BLaER1 treated with 17β-estradiol and CSF1 and Interleukin-3, amounts not matched to agents 10 nM and 100 nM (cell line): Measurements from ENCODE around the gene IVNS1ABP.
A peak's percentile ranks its signal among the peaks of the same experiment; 100 is the strongest.

Source experiments
- H3K27ac ChIP-seq, 11 experiments: shearing (Covaris generic); formaldehyde crosslinking; 2 replicates each; pipeline ENCODE4 v1.8.1; 2022
- H3K27me3 ChIP-seq, 11 experiments: shearing (Covaris generic); formaldehyde crosslinking; 2 replicates each; pipeline ENCODE4 v1.8.1; 2022
- H3K36me3 ChIP-seq, 11 experiments: shearing (Covaris generic); formaldehyde crosslinking; 2 replicates each; pipeline ENCODE4 v1.8.1; 2022
- H3K4me1 ChIP-seq, 10 experiments: shearing (Covaris generic); formaldehyde crosslinking; 2 replicates each; pipeline ENCODE4 v1.8.1; 2022
- H3K4me2 ChIP-seq, 11 experiments: shearing (Covaris generic); formaldehyde crosslinking; 2 replicates each; pipeline ENCODE4 v1.8.1; 2022
- H3K4me3 ChIP-seq, 10 experiments: shearing (Covaris generic); formaldehyde crosslinking; 2 replicates each; pipeline ENCODE4 v1.8.1; 2022
- H3K9ac ChIP-seq, 11 experiments: shearing (Covaris generic); formaldehyde crosslinking; 2 replicates each; pipeline ENCODE4 v1.8.1; 2022
- H3K9me3 ChIP-seq, 11 experiments: shearing (Covaris generic); formaldehyde crosslinking; replicated peaks in 1 of 11; 2 replicates each; pipeline ENCODE4 v1.8.1; 2022
- H4K20me1 ChIP-seq, 11 experiments: shearing (Covaris generic); formaldehyde crosslinking; 2 replicates each; pipeline ENCODE4 v1.8.1; 2022
- Cebpa-rat ChIP-seq, 11 experiments: shearing (Covaris generic); IDR thresholded peaks; 2 replicates each; pipeline ENCODE4 v1.8.1; 2022

The IVNS1ABP gene

GRCh38 chr1:185284116-185284515 lies 32.9 kb downstream of the IVNS1ABP start:
- peaks cover 0 to 12% (median 0%) of the 10 kb centered on the region in 11 experiments; a peak in 1 of 22 replicates for H3K9me3 ChIP-seq
- no peaks in the 10 kb centered on the region for H4K20me1 ChIP-seq
- H3K27ac ChIP-seq = no peak overlapping the region
- no peak overlapping the region for H3K4me3 ChIP-seq
- H3K36me3 ChIP-seq = peaks cover 0 to 13% (median 1%) of the 10 kb centered on the region in 11 experiments; a peak in 4 of 22 replicates
- peaks cover 0 to 26% (median 5%) of the 10 kb centered on the region in 10 experiments; a peak in 10 of 20 replicates for H3K4me1 ChIP-seq
- H3K9ac ChIP-seq = no peak overlapping the region
- H3K4me2 ChIP-seq = no peak overlapping the region
- no peak for TF ChIP-seq Cebpa-rat (IDR thresholded peaks at IDR 0.05)
- H3K27me3 ChIP-seq = no peaks in the 10 kb centered on the region

DNA sequence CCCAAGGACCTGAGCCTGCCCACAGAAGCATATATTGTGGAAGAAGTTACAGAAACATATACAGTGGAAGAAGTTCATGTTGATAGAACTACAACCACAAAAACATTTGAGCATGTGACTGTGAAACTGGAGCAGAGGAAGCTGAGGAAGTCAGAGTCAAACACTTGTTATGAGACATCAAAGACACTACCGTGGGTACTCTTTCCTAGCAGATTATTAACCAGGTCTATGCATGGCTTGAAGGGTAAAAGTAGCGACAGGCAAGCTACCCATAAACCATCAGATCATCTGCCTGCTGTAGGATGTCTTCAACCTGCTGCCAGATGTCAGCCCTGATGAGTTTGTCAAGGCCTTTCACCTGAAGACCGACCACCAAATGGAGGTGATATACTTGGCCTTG lies 35.8 kb downstream of the IVNS1ABP start:
- Histone ChIP-seq H3K27me3 (no peaks in the 10 kb centered on the region), H4K20me1 (no peaks in the 10 kb centered on the region), H3K36me3 (peaks cover 0 to 19% (median 0%) of the 10 kb centered on the region in 11 experiments; a peak in 3 of 22 replicates), H3K27ac (no peak overlapping the region), H3K9me3 (peaks cover 0 to 12% (median 0%) of the 10 kb centered on the region in 11 experiments; a peak in 1 of 22 replicates), H3K9ac (no peak overlapping the region), H3K4me3 (no peak overlapping the region), H3K4me2 (peak overlapping the region in 4 of 11 experiments; percentile 12 to 77 (median 29); a peak in 6 of 22 replicates), H3K4me1 (peaks cover 0 to 22% (median 5%) of the 10 kb centered on the region in 10 experiments; a peak in 10 of 20 replicates)
- no peak for TF ChIP-seq Cebpa-rat (IDR thresholded peaks at IDR 0.05)

GRCh38 chr1:185280589-185280988 lies 36.5 kb downstream of the IVNS1ABP start:
- Histone ChIP-seq H3K27me3 (no peaks in the 10 kb centered on the region), H3K4me3 (no peak overlapping the region), H3K4me1 (peaks cover 0 to 22% (median 5%) of the 10 kb centered on the region in 10 experiments; a peak in 10 of 20 replicates), H3K4me2 (peak overlapping the region in 2 of 11 experiments; percentile 25 to 77; a peak in 4 of 22 replicates), H4K20me1 (no peaks in the 10 kb centered on the region), H3K36me3 (peaks cover 0 to 19% (median 0%) of the 10 kb centered on the region in 11 experiments; a peak in 3 of 22 replicates), H3K27ac (no peak overlapping the region), H3K9me3 (peaks cover 0 to 12% (median 0%) of the 10 kb centered on the region in 11 experiments; a peak in 1 of 22 replicates), H3K9ac (no peak overlapping the region)
- no peak for TF ChIP-seq Cebpa-rat (IDR thresholded peaks at IDR 0.05)

DNA sequence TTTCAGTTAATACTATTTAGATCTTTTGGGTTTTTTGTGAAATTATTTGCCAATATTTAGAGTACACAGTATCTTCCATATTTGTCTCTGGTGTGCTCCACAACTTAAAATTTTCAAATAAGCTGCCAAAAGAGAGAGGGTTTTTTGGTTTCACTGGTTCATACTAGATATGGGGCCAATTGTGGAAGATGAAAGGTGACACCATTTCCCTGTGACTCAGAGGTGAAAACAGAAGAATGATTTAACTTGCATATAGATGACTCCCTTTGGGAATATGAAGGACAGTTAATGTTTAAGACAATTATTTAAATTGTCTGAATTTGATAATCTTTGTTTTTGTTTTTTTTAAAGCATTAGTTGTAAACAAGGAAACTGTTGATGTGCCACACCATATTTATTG lies 37.5 kb downstream of the IVNS1ABP start:
- Histone ChIP-seq H4K20me1 (no peaks in the 10 kb centered on the region), H3K4me2 (no peak overlapping the region), H3K9me3 (peaks cover 0 to 12% (median 0%) of the 10 kb centered on the region in 11 experiments; a peak in 1 of 22 replicates), H3K4me3 (no peak overlapping the region), H3K36me3 (peaks cover 0 to 19% (median 0%) of the 10 kb centered on the region in 11 experiments; a peak in 3 of 22 replicates), H3K9ac (no peak overlapping the region), H3K27ac (no peak overlapping the region), H3K27me3 (no peaks in the 10 kb centered on the region), H3K4me1 (peaks cover 0 to 22% (median 5%) of the 10 kb centered on the region in 10 experiments; a peak in 10 of 20 replicates)
- no peak for TF ChIP-seq Cebpa-rat (IDR thresholded peaks at IDR 0.05)

DNA sequence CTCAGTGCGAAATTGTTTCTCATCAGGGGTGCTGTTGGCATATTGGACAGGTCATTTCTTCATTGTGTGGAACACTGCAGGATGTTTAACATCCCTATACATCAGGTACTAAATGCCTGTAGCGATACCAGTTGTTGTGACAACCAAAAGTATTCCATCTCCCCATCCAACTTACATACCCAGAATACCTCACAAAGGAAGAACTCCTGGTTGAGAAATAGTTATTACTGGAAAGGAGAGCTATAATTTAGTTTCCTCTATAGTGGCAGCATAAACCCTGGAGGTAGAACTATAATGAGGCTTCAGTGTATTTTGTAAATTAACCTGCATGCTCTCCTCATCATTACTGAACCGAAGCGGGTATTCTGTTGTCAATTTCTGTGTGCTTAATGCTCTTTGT lies 45.1 kb downstream of the IVNS1ABP start:
- Histone ChIP-seq H4K20me1 (no peaks in the 10 kb centered on the region), H3K27ac (no peak overlapping the region), H3K9me3 (no peaks in the 10 kb centered on the region), H3K36me3 (no peaks in the 10 kb centered on the region), H3K4me1 (no peaks in the 10 kb centered on the region), H3K4me2 (no peak overlapping the region), H3K9ac (no peak overlapping the region), H3K27me3 (no peaks in the 10 kb centered on the region), H3K4me3 (no peak overlapping the region)
- TF ChIP-seq Cebpa-rat (IDR thresholded peaks at IDR 0.05) = no peak

DNA sequence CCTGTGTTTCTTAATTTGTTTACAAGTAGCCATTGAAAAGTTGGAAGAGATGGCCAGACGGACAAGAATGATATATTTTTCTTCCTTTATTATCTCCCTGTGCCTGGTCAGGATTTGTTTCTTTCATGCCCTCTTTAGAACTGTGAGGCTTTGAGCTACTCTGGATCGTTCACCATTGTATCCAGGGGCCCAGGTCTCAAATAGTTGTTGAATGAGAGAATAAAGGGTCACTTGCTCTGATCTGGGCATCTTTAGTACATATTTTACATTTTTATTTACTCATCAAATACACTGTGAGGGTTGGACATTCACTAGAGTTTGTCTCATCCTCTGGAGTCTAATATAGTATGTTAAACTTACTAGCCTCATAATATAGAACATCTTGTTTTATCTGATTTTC lies 48.7 kb downstream of the IVNS1ABP start:
- Histone ChIP-seq H3K9me3 (no peaks in the 10 kb centered on the region), H3K27me3 (no peaks in the 10 kb centered on the region), H3K4me1 (no peaks in the 10 kb centered on the region), H3K4me2 (no peak overlapping the region), H3K27ac (no peak overlapping the region), H3K36me3 (no peaks in the 10 kb centered on the region), H3K9ac (no peak overlapping the region), H4K20me1 (no peaks in the 10 kb centered on the region), H3K4me3 (no peak overlapping the region)
- no peak for TF ChIP-seq Cebpa-rat (IDR thresholded peaks at IDR 0.05)

DNA sequence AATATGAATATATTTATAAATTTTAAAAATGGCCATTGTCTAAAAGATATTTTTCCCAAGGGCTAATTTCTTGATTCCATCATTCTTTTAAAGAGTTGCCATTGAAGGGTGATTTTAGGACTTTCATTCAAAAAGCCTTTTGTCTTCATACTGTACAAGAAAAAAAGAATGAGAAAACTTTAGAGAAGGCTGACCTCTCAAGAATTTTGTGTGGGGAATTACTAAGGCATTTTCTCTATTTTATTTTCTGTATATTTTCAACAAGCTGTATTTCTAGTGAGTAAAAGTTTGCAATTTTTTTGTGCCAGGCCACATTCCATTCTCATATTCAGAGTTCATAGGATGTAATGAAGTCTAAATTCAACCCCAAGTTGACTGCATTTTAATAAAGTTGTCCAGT lies 49.3 kb downstream of the IVNS1ABP start:
- no peak overlapping the region for H3K9ac ChIP-seq
- H3K4me3 ChIP-seq = no peak overlapping the region
- no peak overlapping the region for H3K27ac ChIP-seq
- no peaks in the 10 kb centered on the region for H4K20me1 ChIP-seq
- TF ChIP-seq Cebpa-rat (IDR thresholded peaks at IDR 0.05) = no peak
- no peaks in the 10 kb centered on the region for H3K9me3 ChIP-seq
- H3K27me3 ChIP-seq = no peaks in the 10 kb centered on the region
- H3K4me2 ChIP-seq = no peak overlapping the region
- no peaks in the 10 kb centered on the region for H3K36me3 ChIP-seq
- no peaks in the 10 kb centered on the region for H3K4me1 ChIP-seq

DNA sequence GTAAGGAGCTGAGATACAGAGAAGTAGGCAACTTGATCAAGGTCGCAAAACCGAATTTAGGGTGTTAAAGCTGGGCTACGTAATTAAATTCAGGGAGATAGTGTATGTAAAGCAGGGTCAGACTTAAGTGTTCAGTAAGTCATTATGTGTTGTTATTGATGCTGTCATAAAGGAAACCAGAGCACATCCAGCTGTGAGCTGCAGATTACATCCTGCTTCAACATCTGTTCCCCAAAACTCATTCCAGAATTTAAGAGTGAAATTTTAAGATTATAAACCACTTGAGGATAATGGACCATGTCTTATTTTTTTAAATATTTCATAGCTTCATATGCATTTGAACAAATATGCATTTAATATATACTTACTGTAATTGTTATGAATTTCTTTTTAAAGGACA lies 49.7 kb downstream of the IVNS1ABP start:
- H3K27me3 ChIP-seq = no peaks in the 10 kb centered on the region
- H3K27ac ChIP-seq = no peak overlapping the region
- no peak overlapping the region for H3K4me2 ChIP-seq
- H3K9ac ChIP-seq = no peak overlapping the region
- no peaks in the 10 kb centered on the region for H3K36me3 ChIP-seq
- no peaks in the 10 kb centered on the region for H4K20me1 ChIP-seq
- H3K4me1 ChIP-seq = no peaks in the 10 kb centered on the region
- no peak for TF ChIP-seq Cebpa-rat (IDR thresholded peaks at IDR 0.05)
- H3K4me3 ChIP-seq = no peak overlapping the region
- H3K9me3 ChIP-seq = no peaks in the 10 kb centered on the region

DNA sequence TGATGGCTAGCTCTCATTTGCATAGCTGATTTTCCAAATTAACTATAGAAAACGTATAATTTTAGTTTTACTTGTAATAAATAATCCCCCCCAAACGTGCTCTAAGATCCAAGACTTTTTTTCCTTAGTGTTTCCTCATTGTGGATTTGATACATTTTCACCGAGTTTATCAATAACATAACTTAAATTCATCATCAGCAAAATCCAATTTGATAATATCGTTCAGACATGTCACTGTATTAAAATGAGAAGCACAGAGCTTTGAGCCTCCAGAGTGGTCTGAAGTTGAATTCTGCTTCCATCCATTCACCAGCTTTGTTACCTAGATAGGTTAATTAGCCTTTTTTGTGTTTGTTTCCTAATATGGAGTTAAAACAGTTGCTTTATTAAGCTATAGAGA lies 51.7 kb downstream of the IVNS1ABP start:
- H3K9me3 ChIP-seq = no peaks in the 10 kb centered on the region
- H3K4me1 ChIP-seq = peaks cover 0 to 11% (median 0%) of the 10 kb centered on the region in 10 experiments; a peak in 3 of 20 replicates
- no peaks in the 10 kb centered on the region for H3K36me3 ChIP-seq
- no peak for TF ChIP-seq Cebpa-rat (IDR thresholded peaks at IDR 0.05)
- H3K9ac ChIP-seq = no peak overlapping the region
- H3K4me3 ChIP-seq = no peak overlapping the region
- no peaks in the 10 kb centered on the region for H3K27me3 ChIP-seq
- no peaks in the 10 kb centered on the region for H4K20me1 ChIP-seq
- H3K4me2 ChIP-seq = no peak overlapping the region
- H3K27ac ChIP-seq = no peak overlapping the region

GRCh38 chr1:185263780-185264179 lies 53.3 kb downstream of the IVNS1ABP start:
- Histone ChIP-seq H3K36me3 (no peaks in the 10 kb centered on the region), H3K9ac (no peak overlapping the region), H3K27me3 (no peaks in the 10 kb centered on the region), H3K4me1 (peaks cover 0 to 14% (median 0%) of the 10 kb centered on the region in 10 experiments; a peak in 3 of 20 replicates), H3K4me3 (no peak overlapping the region), H4K20me1 (no peaks in the 10 kb centered on the region), H3K27ac (no peak overlapping the region), H3K4me2 (no peak overlapping the region), H3K9me3 (no peaks in the 10 kb centered on the region)
- TF ChIP-seq Cebpa-rat (IDR thresholded peaks at IDR 0.05) = no peak
